A375 (cell line): ENCODE data around the gene LRRC34. TPM values are rescaled to one million over a fixed set of nuclear protein-coding genes. Genes with fewer than 3 reads are reported as not detected.

Source experiments
- total RNA-seq: library from RNA; depleted of rRNA; stranded (reverse); fragments of >200 nt; shearing (Covaris generic); gene quantifications from 2 replicates; pipeline ENCODE4 v1.2.3, GENCODE V29; 2014; rRNA removed

LRRC34 gene
- total RNA-seq, result not detected in 2 replicates

GRCh38 chr3:169812332-169813235 lies at the start of gene LRRC34, which contains the start of gene LRRIQ4:
LRRC34 (minus strand) TSS chr3:169812904; CDS start chr3:169812548, 356 bp downstream.
LRRIQ4 (plus strand) TSS chr3:169812870; CDS start chr3:169821922, 9,052 bp downstream.

GRCh38 chr3:169772897-169773816 lies 39.5 kb downstream of the LRRC34 start, which contains the start of gene MYNN:
MYNN (plus strand) TSS chr3:169773396; CDS start chr3:169774296, 900 bp downstream.

GRCh38 chr3:169769287-169770181 lies 43.2 kb downstream of the LRRC34 start, which contains the start of gene ACTRT3:
ACTRT3 (minus strand) TSS chr3:169769561; CDS start chr3:169769520, 41 bp downstream.

GRCh38 chr3:169764882-169765612 lies 47.7 kb downstream of the LRRC34 start, which contains the start of gene TERC:
TERC (minus strand) TSS chr3:169765060.

Other genes with a start within 250 kb of the LRRC34 start
- gene MECOM, start 149.2 kb downstream of the LRRC34 start, total RNA-seq, result 5.4 and 7.9 TPM in 2 replicates
- gene TERC, start 47.8 kb downstream of the LRRC34 start, total RNA-seq, result 10.9 and 21.8 TPM in 2 replicates
- gene ACTRT3, start 43.3 kb downstream of the LRRC34 start, total RNA-seq, result 0.72 and 2.0 TPM in 2 replicates
- gene MYNN, start 39.5 kb downstream of the LRRC34 start, total RNA-seq, result 12.2 and 14.2 TPM in 2 replicates
- not detected in 2 replicates for gene LRRIQ4, start within 50 bp of the LRRC34 start, total RNA-seq
- not detected in 2 replicates for gene LRRC31, start 57.0 kb upstream of the LRRC34 start, total RNA-seq
- gene SAMD7, start 98.7 kb upstream of the LRRC34 start, total RNA-seq, result not detected in 2 replicates
- 28.6 and 30.9 TPM in 2 replicates for gene SEC62, start 153.9 kb upstream of the LRRC34 start, total RNA-seq
- gene GPR160, start 225.1 kb upstream of the LRRC34 start, total RNA-seq, result 0.57 and 1.9 TPM in 2 replicates